Islet precursor cell (in vitro differentiated cells): ENCODE data around the gene BRK1.
"Not testable (repeated sequence)": the region's sequence is repeated elsewhere in the genome, so short reads cannot be mapped to it uniquely, and the experiment has no call there.

Experiments used
- DNase-seq: peaks from one replicate; pipeline ENCODE4 v3.0.0-alpha.2; 2018

The BRK1 gene

DNA sequence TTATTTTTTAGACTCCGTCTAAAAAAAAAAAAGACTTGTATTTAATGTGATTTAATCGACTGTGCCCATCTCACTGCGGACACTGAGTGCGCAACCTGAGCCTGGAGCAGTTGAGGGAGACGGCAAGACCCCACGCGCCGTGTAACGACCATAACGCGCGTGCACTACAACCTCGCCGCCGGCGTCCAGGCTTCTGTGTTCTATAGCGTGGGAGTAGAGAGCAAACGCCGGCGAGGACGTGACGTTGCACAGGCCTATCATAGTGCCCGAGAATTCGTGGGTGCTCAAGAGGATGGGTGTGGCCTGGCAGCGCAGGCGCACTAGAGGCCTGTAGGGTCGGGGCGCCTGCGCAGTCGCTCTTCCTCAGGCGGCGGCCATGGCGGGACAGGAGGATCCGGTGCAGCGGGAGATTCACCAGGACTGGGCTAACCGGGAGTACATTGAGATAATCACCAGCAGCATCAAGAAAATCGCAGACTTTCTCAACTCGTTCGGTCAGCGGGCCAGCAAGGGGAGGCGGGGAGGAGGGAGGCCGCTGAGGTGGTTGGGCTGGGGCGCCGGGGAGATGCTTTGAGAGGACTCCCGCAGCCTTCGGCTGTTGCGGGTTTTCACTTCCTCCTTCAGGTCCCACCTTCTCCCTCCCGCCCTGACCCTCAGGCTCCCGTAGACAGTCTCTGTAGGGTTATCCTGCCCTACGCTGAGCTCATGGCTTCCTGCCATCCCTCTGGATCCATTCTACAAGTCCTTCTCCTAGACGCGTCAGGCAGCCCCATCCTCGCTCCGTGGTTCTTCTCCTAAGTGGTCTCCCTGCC, at the start of gene BRK1:
TSS of gene BRK1 (plus strand) at position 350 of the 812 bp plus-strand sequence. CDS start at position 377, 27 bp downstream.
- DNase-seq, result peak; percentile 96

DNA sequence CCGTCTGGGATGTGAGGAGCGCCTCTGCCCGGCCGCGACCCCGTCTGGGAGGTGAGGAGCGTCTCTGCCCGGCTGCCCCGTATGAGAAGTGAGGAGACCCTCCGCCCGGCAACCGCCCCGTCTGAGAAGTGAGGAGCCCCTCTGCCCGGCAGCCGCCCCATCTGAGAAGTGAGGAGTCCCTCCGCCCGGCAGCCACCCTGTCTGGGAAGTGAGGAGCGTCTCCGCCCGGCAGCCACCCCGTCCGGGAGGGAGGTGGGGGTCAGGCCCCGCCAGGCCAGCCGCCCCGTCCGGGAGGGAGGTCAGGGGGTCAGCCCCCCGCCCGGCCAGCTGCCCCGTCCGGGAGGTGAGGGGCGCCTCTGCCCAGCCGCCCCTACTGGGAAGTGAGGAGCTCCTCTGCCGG, 45.4 kb upstream of the BRK1 start:
- DNase-seq, result not testable (repeated sequence)

DNA sequence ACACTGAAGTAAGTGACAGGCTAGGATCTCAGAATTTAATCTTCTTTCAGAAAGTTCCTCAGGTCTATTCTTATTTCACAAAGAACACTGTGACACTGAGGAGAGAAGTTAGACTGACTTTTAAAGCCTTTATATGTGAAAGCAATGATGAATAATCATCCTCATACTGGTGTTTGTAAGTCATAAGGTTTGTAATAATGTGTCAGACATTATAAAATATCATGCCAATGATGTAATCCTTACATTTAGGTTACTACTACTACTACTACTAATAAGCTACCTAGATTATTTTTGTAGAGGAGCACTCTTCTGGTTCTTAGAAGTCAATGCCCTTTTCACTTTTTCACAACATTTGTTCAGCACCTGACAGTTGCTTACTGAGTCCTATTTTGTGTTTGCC, 40.8 kb upstream of the BRK1 start:
- DNase-seq, result no peak

DNA sequence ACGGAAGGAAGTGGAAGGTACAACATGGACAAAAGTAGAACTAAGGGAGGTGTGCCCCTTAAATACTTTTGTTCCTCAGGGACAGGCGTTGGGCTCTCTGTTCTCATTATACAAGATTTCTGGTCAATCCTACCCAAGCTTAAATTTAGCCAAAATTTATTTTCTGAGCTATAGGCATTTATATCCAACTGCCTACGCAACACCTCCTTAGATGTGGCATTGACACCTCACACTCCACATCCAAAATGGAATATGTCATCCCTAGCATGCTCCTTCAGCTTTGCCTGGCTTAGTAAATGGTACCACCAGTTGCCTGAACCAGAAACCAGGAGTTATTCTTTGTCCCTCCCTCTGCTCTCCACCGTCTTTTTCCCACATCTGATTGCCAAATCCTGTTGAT, 33.6 kb upstream of the BRK1 start:
- no peak for DNase-seq

DNA sequence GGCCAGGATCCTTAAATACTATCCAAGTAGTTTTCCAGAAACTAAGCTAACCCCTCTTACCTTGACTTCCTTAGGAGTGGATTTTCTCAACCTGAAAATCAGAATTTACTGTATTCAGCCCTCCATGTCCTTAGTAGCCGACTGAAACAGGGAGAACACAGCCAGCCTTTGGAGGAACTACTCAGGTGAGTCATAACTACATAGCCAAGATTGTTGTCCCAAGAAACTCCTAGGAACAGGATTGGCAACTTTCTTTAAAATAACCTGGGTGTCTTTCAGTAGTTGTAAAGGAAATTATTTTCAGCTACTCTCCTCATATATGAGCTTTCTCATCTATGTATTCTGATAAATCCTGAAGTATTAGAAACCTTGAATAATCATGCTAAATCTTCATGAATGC, 29.7 kb upstream of the BRK1 start:
- DNase-seq, result no peak

DNA sequence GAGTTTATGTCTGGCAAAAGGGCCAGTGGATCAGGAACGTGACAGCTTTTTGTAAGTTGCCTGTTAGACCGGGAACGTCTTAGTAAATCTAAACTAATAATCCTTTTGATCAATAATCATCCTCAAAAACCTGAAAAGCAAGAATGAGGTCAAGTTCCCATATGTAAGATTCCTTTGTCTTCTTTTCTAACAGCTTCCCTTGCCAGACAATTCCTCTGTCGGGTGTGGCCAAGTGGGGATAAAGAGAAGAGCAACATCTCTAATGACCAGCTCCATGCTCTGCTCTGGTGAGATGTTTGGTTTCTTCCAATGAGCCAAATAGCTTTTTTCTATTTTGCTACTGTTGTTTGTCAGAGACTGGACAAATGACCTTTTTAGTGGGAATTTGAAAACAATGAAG, 27.2 kb upstream of the BRK1 start:
- no peak for DNase-seq

DNA sequence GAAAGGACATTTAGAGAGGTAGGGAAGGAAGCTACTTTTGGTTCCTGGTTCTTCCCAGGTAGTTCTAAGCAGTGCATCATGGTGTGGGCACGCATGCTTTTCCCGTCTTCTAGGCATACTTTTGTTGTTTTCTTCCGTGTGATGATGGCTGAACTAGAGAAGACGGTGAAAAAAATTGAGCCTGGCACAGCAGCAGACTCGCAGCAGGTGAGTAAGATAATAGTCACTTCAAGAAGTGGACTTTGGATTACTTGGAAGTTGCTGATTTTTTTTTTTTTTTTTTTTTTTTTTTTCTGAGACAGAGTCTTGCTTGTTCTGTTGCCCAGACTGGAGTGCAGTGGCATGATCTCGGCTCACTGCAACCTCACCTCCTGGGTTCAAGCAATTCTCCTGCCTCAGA, 25.3 kb upstream of the BRK1 start:
- no peak for DNase-seq

DNA sequence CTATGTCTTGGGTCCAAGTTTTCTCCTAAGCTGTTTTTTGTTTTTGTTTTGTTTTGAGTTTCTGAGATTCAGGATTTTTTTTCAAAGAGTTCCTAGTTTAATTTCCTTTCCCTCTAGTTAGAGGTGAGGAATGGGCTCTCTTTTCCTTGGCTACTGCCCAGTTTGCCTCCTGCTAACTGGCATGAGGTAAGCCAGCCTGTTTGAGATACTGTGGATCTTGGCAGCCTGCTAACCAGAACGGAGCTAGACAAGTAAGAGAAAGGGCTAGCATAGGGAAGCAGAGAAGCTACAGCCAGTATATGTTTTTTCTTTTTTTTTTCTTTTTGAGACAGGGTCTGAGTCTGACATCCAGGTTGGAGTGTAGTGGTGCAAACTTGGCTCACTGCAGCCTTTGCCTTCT, 24.7 kb upstream of the BRK1 start:
- DNase-seq, result not testable (repeated sequence)

DNA sequence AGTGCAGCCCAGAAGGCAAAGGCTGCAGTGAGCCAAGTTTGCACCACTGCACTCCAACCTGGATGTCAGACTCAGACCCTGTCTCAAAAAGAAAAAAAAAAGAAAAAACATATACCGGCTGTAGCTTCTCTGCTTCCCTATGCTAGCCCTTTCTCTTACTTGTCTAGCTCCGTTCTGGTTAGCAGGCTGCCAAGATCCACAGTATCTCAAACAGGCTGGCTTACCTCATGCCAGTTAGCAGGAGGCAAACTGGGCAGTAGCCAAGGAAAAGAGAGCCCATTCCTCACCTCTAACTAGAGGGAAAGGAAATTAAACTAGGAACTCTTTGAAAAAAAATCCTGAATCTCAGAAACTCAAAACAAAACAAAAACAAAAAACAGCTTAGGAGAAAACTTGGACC, 24.1 kb upstream of the BRK1 start:
- not testable (repeated sequence) for DNase-seq

DNA sequence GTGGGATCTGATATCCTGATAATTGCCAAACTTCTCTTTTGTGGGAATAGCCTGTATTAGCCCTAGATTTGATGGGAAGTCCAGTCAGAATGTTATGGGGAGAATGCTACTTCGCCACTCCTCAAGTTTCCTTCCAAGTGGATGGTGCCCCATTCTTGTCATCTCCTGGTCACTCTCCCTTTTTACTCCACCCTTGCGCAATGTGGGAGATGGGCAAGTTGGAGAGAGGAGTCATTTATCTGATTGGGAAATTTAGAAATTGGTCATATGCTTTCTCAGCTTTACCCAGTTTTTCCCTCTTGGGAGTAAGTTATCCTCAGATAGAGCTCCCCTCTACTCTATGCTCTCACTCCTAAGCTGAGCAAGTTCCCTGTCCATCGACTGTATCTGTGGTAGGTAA, 21.8 kb upstream of the BRK1 start:
- no peak for DNase-seq

DNA sequence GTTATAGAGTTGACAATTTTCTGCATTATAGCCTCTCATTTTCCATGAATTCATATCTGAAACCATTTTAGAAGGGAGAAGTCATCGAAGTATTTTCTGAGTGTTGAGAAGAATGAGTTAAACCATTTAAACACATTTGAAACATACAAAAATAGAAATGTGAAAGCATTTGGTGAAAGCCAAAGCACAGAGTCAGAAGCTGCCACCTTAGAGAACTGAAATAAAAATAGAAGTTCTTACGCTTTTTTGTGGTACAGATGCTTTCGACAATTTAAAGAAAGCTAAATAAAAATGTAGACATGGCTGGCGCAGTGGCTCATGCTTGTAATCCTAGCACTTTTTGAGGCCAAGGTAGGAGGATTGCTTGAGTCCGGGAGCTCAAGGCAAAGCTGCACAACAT, 16.4 kb upstream of the BRK1 start:
- no peak for DNase-seq

DNA sequence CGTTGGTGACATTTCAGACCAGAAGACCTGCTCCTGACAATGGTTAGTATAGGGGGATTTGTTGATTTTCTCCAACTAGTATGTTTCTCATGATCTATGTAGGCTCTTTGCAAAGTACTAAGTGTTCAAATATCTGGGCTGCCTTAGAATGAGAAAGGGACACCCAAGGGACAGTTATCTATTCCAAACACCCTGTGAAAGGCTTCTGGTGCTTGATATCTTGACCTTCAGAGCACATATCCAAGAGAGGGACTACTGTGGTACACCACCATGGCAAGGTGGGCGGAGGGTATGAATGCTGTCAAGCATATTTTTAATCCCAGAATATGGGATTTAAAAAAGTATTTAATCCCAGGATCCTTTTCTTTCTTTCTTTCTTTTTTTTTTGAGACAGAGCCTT, 8.6 kb upstream of the BRK1 start:
- no peak for DNase-seq

DNA sequence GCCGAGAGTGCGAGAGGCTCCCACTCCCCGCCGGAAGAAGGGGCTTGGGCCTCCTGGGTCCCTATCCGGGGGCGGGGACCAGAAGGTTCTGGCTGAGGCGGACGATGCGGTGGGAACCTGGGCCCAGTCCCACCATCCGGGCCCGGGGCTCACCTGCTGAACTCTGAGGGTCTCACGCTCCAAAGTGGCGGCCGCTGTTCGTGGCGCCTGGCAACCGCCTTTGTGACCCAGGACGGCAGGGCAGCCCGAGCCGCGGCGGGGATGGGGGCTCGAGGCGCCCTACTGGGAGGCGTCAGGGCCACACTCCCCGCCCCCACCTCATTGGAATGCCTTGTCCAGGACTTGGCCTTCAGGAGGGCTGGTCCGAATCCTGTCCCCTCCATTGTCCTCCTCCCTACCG, 7.4 kb upstream of the BRK1 start, which contains the start of gene FANCD2OS:
TSS of gene FANCD2OS (minus strand) at position 165 of the 400 bp plus-strand sequence. CDS start 3,481 bp downstream, outside the sequence.
- DNase-seq, result no peak

DNA sequence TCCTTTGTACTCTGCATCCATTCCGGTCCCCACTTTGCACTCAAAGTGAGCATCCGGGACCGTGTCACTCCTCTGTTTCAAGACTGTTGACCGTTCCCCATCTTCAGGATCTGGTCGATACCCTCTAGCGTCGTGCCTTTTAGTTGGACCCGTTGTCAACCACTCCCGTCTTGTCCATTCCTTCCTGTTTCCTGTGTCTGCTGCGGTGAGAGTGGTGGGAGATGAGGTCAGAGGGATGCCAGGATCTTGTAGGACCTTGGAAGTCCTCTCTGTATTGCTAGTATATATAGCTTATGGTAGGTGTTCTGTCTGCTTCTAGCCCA, 624 bp downstream of the BRK1 start:
- peak; percentile 81 for DNase-seq

DNA sequence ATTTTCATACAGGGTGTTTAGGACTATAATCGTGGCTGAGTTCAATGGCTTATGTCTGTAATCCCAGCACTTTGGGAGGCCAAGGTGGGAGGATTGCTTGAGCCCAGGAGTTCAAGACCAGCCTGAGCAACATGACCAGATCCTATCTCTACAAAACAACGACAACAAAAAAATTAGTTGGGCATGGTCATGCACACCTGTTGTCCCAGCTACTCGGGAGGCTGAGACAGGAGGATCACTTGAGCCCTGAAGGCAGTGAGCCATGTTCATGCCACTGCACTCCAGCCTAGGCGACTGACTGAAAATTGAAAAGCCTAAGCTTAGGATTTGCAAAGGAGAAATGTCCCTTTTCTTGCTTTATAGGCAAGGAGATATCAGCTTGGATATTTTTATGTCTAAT, 1.5 kb downstream of the BRK1 start:
- DNase-seq, result no peak

DNA sequence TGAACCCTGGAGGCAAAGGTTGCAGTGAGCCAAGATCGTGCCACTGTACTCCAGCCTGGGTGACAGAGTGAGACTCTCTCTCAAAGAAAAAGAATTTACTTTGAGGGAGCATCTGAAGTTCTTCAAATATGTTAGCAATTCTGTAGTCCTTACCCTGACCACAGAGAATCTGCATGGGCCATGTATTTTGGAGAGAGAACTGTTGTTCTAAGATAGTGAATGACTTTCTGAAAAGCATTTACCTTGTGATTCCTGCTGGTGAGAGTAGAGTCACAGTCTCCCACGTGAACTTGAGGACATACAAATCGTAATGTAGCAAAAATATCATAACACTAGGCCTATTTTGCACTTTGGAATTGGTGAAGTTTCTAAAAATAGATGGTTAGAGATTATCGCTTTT, 3.9 kb downstream of the BRK1 start:
- no peak for DNase-seq

DNA sequence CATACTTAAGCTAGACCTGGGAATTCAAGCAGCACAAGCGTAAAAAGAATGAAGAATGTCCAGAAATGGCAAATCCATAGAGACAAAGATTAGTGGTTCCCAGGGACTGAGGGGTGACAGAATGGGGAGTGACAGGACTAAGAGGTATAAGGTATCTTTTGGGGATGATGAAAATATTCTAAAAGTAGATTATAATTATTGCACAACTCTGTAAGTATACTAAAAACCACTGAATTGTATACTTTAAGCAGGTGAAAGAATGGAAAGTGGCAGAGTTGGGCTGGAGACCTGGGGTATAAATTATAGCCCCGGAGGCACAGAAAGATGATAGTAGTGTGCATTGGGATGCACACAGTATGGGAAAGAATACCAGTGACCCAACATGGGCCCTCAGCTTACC, 5.6 kb downstream of the BRK1 start:
- no peak for DNase-seq

DNA sequence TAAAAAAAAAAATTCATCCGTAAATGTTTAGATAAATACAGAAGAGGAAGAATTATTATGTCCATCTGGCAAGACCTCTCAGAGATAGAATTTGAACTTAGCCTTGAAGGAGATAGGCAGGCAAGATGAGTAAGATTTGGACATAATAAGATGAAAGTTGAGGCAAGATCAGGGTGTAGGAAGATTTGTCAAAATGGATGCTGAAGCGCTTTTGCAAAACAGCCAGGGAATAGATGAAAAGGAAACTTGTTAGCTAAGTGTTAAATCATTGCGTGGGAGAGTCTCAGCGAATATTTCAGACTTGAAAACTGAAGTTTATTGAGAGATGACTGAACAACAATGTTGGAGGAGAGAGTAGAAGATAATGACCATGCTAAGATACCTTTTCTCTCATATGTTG, 7.2 kb downstream of the BRK1 start:
- no peak for DNase-seq

DNA sequence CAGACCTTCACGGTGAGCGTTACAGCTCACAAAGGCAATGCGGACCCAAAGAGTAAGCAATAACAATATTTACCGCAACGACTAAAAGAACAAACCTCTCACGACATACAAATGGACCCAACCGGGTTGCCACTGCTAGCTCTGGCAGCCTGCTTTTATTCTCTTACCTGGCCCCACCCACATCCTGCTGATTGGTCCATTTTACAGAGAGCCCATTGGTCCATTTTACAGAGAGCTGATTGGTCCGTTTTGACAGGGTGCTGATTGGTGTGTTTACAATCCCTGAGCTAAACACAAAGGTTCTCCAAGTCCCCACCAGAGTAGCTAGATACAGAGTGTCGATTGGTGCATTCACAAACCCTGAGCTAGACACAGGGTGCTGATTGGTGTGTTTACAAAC, 20.4 kb downstream of the BRK1 start:
- DNase-seq, result not testable (repeated sequence)

DNA sequence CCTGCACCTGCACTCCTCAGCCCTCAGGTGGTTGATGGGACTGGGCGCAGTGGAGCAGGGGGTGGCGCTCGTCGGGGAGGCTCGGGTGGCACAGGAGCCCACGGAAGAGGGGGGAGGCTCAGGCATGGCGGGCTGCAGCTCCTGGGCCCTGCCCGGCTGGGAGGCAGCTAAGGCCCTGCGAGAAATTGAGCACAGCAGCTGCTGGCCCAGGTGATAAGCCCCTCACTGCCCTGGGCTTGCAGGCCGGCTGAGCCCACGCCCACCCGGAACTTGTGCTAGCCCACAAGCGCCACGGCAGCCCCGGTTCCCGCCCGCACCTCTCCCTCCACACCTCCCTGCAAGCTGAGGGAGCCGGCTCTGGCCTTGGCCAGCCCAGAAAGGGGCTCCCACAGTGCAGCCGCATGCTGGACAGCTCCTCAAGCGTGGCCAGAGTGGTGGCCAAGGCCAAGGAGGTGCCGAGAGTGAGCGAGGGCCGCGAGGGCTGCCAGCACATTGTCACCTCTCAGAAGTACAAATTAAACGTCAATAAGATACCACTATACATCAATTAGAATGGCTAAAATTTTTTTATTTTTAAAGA, 21.0 kb downstream of the BRK1 start:
- no peak for DNase-seq

DNA sequence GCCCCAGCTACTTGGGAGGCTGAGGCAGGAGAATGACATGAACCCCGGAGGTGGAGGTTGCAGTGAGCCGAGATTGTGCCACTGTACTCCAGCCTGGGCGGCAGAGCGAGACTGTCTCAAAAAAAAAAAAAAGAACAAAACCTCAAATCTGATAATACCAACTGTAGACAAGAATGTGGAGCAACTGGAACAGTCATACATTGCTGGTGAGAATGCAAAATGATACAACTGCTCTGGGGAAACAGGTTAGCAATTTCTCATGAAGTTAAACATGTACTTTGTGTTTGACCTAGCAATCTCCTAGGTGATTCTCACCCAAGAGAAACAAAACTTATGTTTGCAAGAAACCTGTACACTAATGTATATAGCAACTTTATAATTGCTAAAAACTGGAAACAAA, 21.7 kb downstream of the BRK1 start:
- no peak for DNase-seq

DNA sequence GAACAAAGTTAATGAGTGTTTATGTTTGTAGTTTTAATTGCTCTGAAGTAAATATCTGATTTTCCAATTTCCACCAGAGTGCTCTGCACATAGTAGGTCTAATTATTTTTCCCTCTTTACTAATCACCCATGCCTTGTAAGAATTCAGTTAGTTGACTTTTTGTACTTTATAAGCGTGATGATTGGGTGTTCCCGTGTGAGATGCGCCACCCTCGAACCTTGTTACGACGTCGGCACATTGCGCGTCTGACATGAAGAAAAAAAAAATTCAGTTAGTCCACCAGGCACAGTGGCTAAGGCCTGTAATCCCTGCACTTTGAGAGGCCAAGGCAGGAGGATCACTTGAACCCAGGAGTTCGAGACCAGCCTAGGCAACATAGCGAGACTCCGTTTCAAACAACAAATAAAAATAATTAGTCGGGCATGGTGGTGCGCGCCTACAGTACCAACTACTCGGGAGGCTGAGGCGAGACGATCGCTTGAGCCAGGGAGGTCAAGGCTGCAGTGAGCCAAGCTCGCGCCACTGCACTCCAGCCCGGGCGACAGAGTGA, 25.6 kb downstream of the BRK1 start:
- no peak for DNase-seq

DNA sequence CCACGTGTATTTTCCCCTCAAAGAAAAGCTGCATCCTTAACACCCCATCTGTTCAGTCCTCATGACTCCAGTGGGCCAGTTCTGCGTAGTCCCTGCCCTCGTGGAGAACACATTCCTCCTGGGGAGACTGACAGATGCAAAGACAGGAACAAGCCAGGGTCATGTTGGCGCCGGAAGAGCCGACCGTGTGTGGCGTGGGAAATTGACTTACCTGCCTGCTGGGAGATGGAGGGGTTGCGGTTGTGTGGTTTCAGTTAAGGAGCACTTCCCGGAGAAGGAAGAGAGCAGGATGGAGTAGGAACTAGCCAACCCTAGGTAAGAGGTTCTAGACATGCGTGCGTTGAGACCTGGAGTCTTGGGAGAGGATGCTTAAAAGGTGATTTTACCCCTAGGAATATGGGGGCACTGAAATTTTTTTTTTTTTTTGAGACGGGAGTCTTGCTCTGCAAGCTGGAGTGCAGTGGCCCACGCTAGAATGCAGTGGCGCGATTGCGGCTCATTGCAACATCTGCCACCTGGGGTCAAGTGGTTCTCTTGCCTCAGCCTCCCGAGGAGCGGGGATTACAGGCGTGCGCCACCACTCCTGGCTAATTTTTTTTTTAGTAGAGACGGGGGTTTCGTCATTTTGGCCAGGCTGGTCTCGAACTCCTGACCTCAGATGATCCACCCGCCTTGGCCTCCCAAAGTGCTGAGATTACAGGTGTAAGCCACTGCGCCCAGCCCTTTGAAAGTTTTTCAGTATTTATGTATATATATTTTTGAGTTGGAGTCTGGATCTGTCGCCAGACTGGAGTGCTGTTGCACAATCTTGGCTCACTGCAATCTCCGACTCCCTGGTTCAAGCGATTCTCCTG, 27.5 kb downstream of the BRK1 start:
- DNase-seq, result no peak

DNA sequence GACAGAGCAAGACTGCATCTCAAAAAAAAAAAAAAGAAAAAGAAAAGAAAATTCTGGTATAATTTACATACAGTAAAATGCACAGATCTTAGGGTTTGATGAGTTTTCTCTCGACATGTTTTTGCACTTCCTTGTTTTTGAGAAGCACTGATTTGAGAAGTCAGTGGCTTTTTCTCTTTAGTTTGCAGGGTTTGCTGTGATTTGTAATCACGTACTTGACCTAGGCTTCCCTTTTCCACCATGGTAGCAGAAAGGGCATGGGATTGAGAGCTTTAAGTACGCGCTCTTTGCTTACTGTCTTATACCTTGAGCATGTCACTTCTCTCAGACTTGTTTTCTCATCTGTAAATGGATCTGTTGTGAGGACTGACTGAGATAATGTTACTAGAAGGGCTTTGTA, 30.2 kb downstream of the BRK1 start:
- DNase-seq, result no peak
